Measurements from ENCODE around the gene MAMLD1. TPM values are rescaled to one million over a fixed set of nuclear protein-coding genes. Genes with fewer than 3 reads are reported as not detected.
A peak's percentile ranks its signal among the peaks of the same experiment; 100 is the strongest.

MAMLD1 gene
- total RNA-seq, 1 donor from 2014 or later = 0.25 TPM

DNA sequence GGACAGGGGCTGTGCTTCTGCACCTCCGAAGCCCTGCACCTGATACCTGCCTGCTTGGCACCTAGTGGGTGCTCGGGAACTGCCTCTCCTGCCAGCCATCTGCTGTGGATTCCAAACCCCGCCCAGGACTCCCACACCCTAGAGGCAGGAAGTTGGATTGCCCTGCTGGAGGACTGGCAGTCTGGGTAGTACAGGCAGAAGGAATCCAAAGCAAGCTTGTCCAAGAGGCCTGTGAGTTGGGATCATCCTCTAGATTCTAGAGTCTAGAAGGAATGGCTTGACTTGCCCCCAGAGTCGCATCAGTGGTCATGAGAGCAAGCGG, 140.7 kb downstream of the MAMLD1 start:
- TF ChIP-seq, protein P1, sequence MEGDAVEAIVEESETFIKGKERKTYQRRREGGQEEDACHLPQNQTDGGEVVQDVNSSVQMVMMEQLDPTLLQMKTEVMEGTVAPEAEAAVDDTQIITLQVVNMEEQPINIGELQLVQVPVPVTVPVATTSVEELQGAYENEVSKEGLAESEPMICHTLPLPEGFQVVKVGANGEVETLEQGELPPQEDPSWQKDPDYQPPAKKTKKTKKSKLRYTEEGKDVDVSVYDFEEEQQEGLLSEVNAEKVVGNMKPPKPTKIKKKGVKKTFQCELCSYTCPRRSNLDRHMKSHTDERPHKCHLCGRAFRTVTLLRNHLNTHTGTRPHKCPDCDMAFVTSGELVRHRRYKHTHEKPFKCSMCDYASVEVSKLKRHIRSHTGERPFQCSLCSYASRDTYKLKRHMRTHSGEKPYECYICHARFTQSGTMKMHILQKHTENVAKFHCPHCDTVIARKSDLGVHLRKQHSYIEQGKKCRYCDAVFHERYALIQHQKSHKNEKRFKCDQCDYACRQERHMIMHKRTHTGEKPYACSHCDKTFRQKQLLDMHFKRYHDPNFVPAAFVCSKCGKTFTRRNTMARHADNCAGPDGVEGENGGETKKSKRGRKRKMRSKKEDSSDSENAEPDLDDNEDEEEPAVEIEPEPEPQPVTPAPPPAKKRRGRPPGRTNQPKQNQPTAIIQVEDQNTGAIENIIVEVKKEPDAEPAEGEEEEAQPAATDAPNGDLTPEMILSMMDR (IDR thresholded peaks at IDR 0.05; ENCODE audit: partially characterized antibody, unreplicated experiment) = no peak

DNA sequence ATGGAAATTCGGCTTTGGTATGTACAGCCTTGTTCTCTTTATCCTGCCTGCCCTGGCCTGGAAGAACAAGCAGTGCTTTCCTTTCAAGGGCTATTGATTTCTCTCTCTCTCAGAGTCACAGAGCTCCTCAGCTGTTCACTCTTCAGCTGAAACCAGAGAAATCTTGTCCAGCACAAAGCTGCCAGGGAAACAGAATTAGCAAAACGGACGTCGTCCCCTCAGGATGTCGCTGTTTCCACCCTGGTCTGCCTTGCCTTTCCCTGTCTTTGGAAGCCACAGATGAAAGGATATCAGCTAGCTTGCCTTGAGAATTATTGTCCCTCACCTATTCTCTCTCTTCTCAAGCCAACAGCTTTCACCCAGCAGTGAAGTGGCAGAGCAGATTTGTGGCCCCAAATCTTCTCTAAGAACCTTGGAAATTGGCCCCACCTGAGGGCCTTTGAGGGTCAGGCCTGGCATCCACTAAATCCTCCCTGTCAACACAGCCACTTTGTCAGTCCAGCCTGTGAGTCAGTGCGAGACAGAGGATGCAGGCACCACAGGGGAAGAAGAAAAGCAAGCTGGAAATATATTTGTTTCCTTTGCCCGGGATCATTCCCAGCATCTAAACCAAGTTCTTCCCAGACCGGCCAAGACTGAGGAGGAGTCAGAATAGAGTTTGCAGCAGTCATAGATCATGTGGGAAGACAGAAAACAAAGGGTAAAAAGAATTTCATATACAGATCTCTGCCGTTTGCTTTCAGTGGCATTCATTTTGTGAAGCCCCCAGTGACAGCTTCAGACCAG, 141.5 kb downstream of the MAMLD1 start:
- H3K36me3 Mint-ChIP-seq (ENCODE audit: unreplicated experiment) = no peaks in the 10 kb centered on the region
- H3K27ac Mint-ChIP-seq (ENCODE audit: unreplicated experiment) = peak overlapping the region; percentile 70
- TF ChIP-seq, protein P1 (IDR thresholded peaks at IDR 0.05; ENCODE audit: partially characterized antibody, unreplicated experiment) = no peak
- H3K27me3 Mint-ChIP-seq (ENCODE audit: unreplicated experiment) = no peaks in the 10 kb centered on the region
- no peak overlapping the region for H3K4me3 Mint-ChIP-seq (ENCODE audit: unreplicated experiment)
- peaks cover 6% of the 10 kb centered on the region for H3K4me1 Mint-ChIP-seq (ENCODE audit: low read depth, unreplicated experiment)
- H3K9me3 Mint-ChIP-seq (ENCODE audit: unreplicated experiment) = no peaks in the 10 kb centered on the region
- no peak for DNase-seq

More for the DNA sequence above, 140.7 kb downstream of the MAMLD1 start:
- H3K27me3 Mint-ChIP-seq (ENCODE audit: unreplicated experiment) = no peaks in the 10 kb centered on the region
- no peak for DNase-seq
- H3K9me3 Mint-ChIP-seq (ENCODE audit: unreplicated experiment) = no peaks in the 10 kb centered on the region
- no peak overlapping the region for H3K4me3 Mint-ChIP-seq (ENCODE audit: unreplicated experiment)
- no peaks in the 10 kb centered on the region for H3K36me3 Mint-ChIP-seq (ENCODE audit: unreplicated experiment)
- no peak overlapping the region for H3K27ac Mint-ChIP-seq (ENCODE audit: unreplicated experiment)
- peaks cover 6% of the 10 kb centered on the region for H3K4me1 Mint-ChIP-seq (ENCODE audit: low read depth, unreplicated experiment)

DNA sequence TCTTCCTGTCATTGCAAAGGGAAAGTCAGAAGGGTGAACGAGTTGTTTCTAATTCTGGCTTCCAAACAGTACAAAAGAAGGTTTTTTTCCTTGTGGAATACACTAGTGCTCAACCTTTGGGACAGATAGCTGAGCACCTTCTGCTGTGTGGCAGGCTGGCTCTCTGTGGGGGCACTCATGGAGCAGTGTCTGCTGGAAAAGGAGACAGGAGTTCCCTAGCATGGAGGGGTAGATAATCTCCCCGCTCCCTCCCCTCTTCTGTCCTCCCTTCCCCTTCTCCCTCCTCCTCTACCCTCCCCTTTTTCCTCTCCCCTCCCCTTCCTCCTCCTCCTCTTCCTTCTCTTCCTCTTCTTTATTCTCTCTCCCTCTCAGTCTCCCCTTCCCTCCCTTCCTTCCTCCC, 142.9 kb downstream of the MAMLD1 start:
- Mint-ChIP-seq H3K4me1 (ENCODE audit: low read depth, unreplicated experiment) (peaks cover 6% of the 10 kb centered on the region), H3K27me3 (ENCODE audit: unreplicated experiment) (no peaks in the 10 kb centered on the region), H3K27ac (ENCODE audit: unreplicated experiment) (no peak overlapping the region), H3K9me3 (ENCODE audit: unreplicated experiment) (no peaks in the 10 kb centered on the region), H3K36me3 (ENCODE audit: unreplicated experiment) (no peaks in the 10 kb centered on the region), H3K4me3 (ENCODE audit: unreplicated experiment) (no peak overlapping the region)
- DNase-seq = no peak
- TF ChIP-seq, protein P1 (IDR thresholded peaks at IDR 0.05; ENCODE audit: partially characterized antibody, unreplicated experiment) = no peak

DNA sequence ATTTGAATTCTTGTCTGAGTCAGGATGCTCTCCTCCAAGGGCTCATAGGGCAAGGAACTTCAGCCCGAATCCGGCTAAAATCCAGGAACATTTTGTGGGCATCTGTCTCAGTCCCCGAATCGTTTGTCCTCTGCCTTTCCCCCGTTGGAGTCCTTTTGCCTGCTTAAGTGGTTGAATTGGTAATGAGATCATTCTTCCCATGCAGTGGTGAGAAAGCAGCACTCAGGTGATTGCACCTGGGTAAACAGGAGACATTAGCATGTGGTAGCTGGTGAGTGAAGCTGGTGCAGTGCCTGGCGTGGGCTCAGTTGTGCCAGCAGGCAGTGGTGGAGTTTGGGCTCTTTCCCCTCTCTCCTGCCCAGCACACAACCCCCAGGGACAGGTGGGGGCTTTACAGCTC, 143.4 kb downstream of the MAMLD1 start:
- no peak overlapping the region for H3K27ac Mint-ChIP-seq (ENCODE audit: unreplicated experiment)
- H3K4me3 Mint-ChIP-seq (ENCODE audit: unreplicated experiment) = no peak overlapping the region

More for the DNA sequence above, 143.4 kb downstream of the MAMLD1 start:
- no peaks in the 10 kb centered on the region for H3K36me3 Mint-ChIP-seq (ENCODE audit: unreplicated experiment)
- H3K27me3 Mint-ChIP-seq (ENCODE audit: unreplicated experiment) = no peaks in the 10 kb centered on the region
- DNase-seq = no peak
- H3K4me1 Mint-ChIP-seq (ENCODE audit: low read depth, unreplicated experiment) = peaks cover 6% of the 10 kb centered on the region
- TF ChIP-seq, protein P1 (IDR thresholded peaks at IDR 0.05; ENCODE audit: partially characterized antibody, unreplicated experiment) = no peak
- H3K9me3 Mint-ChIP-seq (ENCODE audit: unreplicated experiment) = no peaks in the 10 kb centered on the region
